HepG2 (cell line): ENCODE results near the gene HEXD. TPM values are rescaled to one million over a fixed set of nuclear protein-coding genes. Genes with fewer than 3 reads are reported as not detected.

ENCODE experiments used
- ATF6 ChIP-seq: sonication (generic); formaldehyde crosslinking; conservative IDR thresholded peaks from 2 replicates; pipeline ENCODE4 v1.4.0; 2020; ENCODE audit warnings: missing genetic modification reagents
- BRD4 ChIP-seq: sonication (generic); formaldehyde crosslinking; IDR thresholded peaks from 2 replicates; pipeline ENCODE4 v1.4.0; 2020; ENCODE audit warnings: missing genetic modification reagents
- FIP1L1 ChIP-seq: fragments of 200-400 bp; formaldehyde crosslinking; IDR thresholded peaks from 2 replicates; pipeline ENCODE4 v1.6.1; 2018; ENCODE audit warnings: low read depth, mild to moderate bottlenecking, low read length, moderate library complexity, borderline replicate concordance; ENCODE audit not compliant: insufficient read depth
- FOXK2 ChIP-seq: fragments of 450-650 bp; IDR thresholded peaks from 2 replicates; pipeline ENCODE4 v1.6.1; 2016
- FOXP4 ChIP-seq: sonication (generic); formaldehyde crosslinking; IDR thresholded peaks from 2 replicates; pipeline ENCODE4 v1.4.0; 2020; ENCODE audit warnings: missing genetic modification reagents
- KLF6 ChIP-seq: IDR thresholded peaks from 2 replicates; pipeline ENCODE4 v1.8.0; 2016; ENCODE audit warnings: missing biosample characterization, missing genetic modification reagents
- MIXL1 ChIP-seq: IDR thresholded peaks from 2 replicates; pipeline ENCODE4 v1.6.1; 2016
- MTA1 ChIP-seq: sonication (generic); formaldehyde crosslinking; IDR thresholded peaks from 2 replicates; pipeline ENCODE4 v1.4.0; 2020; ENCODE audit warnings: missing genetic modification reagents, mild to moderate bottlenecking, borderline replicate concordance
- NAIF1 ChIP-seq: sonication (generic); formaldehyde crosslinking; IDR thresholded peaks from 2 replicates; pipeline ENCODE4 v1.5.0; 2020; ENCODE audit warnings: mild to moderate bottlenecking, missing genetic modification reagents, borderline replicate concordance
- NFKB2 ChIP-seq: sonication (generic); formaldehyde crosslinking; IDR thresholded peaks from 2 replicates; pipeline ENCODE4 v1.4.0; 2020; ENCODE audit warnings: missing genetic modification reagents, borderline replicate concordance
- PAX8 ChIP-seq: sonication (generic); formaldehyde crosslinking; IDR thresholded peaks from 2 replicates; pipeline ENCODE4 v1.8.0; 2022; ENCODE audit warnings: mild to moderate bottlenecking, missing genetic modification reagents, borderline replicate concordance
- RBM39 ChIP-seq: fragments of 200-400 bp; formaldehyde crosslinking; IDR thresholded peaks from one replicate; pipeline ENCODE4 v1.6.1; 2018; ENCODE audit warnings: antibody characterized with exemption, mild to moderate bottlenecking, low read depth, low read length; ENCODE audit not compliant: poor library complexity, severe bottlenecking
- TAF15 ChIP-seq: fragments of 200-400 bp; formaldehyde crosslinking; IDR thresholded peaks from one replicate; pipeline ENCODE4 v1.6.1; 2018; ENCODE audit warnings: mild to moderate bottlenecking, low read depth, low read length; ENCODE audit not compliant: poor library complexity, severe bottlenecking
- TGIF2 ChIP-seq: IDR thresholded peaks from 2 replicates; pipeline ENCODE4 v1.6.1; 2016; ENCODE audit warnings: control low read depth, missing compliant biosample characterization
- ZBTB3 ChIP-seq: sonication (generic); formaldehyde crosslinking; IDR thresholded peaks from 2 replicates; pipeline ENCODE4 v1.4.0; 2020; ENCODE audit warnings: low read depth, mild to moderate bottlenecking, moderate library complexity, missing genetic modification reagents, borderline replicate concordance
- ZKSCAN5 ChIP-seq: sonication (generic); formaldehyde crosslinking; IDR thresholded peaks from 2 replicates; pipeline ENCODE4 v1.5.1; 2020; ENCODE audit warnings: mild to moderate bottlenecking, missing genetic modification reagents
- ZMAT3 ChIP-seq: sonication (generic); formaldehyde crosslinking; conservative IDR thresholded peaks from 2 replicates; pipeline ENCODE4 v1.7.0; 2021; ENCODE audit warnings: missing genetic modification reagents
- ZNF12 ChIP-seq: sonication (generic); formaldehyde crosslinking; IDR thresholded peaks from 2 replicates; pipeline ENCODE4 v1.5.0; 2020; ENCODE audit warnings: missing genetic modification reagents
- ZNF205 ChIP-seq: IDR thresholded peaks from 2 replicates; pipeline ENCODE4 v1.6.1; 2018; ENCODE audit warnings: missing biosample characterization, missing genetic modification reagents
- polyA plus RNA-seq, 8 experiments: library from polyadenylated mRNA; depleted of rRNA in 3 of 8; stranded (reverse) in 7 of 8; unstranded in 1 of 8; fragments of >200 nt; fragmentation: Illumina TruSeq in 4 of 8; extraction: Trizol in 4 of 8; gene quantifications; 2 replicates each; pipeline versions ENCODE4 v1.2.1 to v1.2.3, GENCODE V29; 2011 to 2016; ENCODE audit warnings: low read depth in 4 of 8, missing spikeins in 1 of 8, mixed read lengths in 1 of 8; ENCODE audit not compliant: insufficient read depth in 1 of 8
- total RNA-seq, 5 experiments: library from RNA; depleted of rRNA; stranded (reverse); fragments of >200 nt; fragmentation: Illumina TruSeq; extraction: Trizol; gene quantifications; 2 replicates each; pipeline ENCODE4 v1.2.3, GENCODE V29; 2016; ENCODE audit warnings: low read depth in 1 of 5
- TF ChIP-seq, protein P1 (sequence below): sonication (generic); formaldehyde crosslinking; IDR thresholded peaks from 2 replicates; pipeline ENCODE4 v1.8.0; 2022; ENCODE audit warnings: mild to moderate bottlenecking, missing genetic modification reagents, moderate library complexity
- TF ChIP-seq, protein P2 (sequence below), 2 experiments: IDR thresholded peaks; 2 replicates each; pipeline ENCODE4 v1.6.1; 2011 to 2012; ENCODE audit warnings: low read length in 2 of 2, borderline replicate concordance in 1 of 2, low read depth in 1 of 2, mild to moderate bottlenecking in 1 of 2, moderate library complexity in 1 of 2

The HEXD gene
- total and polyA plus RNA-seq, 2 of the 13 experiments (the other 11 are each of a cell fraction or from before 2014, with no cell fraction given) = 22.3 to 41.8 TPM

DNA sequence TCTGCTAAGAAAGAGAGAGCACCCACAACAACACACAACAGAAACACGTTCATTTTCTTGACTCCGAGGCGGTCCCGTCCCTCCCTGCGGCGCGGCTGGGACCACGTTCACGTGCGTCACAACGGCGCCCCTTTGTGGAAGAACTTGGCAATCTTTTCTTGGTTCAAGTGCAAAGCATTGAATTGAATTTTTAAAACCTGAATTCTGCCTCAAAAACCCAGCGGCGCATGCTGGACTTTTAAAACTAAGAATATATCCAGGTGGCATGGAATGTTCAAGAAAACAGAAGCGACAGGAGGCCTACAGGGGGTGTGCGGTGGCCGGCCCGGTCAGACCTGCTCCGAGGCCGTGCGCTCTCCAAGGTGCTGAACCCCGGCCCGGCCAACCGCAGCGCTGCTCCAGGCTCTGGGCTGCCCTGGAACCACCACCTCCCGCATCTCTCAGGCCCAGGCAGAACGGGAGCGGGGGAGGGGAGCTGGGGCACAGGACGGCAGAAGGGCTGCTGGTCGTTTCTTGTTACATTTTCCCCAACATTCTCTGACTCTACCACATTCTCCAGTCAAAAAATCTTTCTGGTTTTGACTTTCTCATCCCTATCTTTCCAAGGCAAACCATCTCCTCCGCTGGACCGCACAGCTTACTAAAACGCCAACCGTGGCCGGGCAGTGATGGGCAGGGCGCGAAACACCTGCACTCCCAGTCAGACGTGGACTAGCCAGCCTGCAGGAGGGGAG, 3.4 kb upstream of the HEXD start (continued):
- TF ChIP-seq FOXK2 (no peak), ZNF12 (CRISPR knock-in tag) (peak; percentile 75), KLF6 (peak; percentile 99), PAX8 (CRISPR knock-in tag) (peak; percentile 70; the same call in 1 of the 2 replicates), NAIF1 (CRISPR knock-in tag) (peak; percentile 86; the same call in 1 of the 2 replicates), MTA1 (no peak), ZMAT3 (CRISPR knock-in tag) (peak; percentile 94), NFKB2 (peak; percentile 100), MIXL1 (CRISPR knock-in tag) (peak; percentile 85), BRD4 (peak; percentile 79; the same call in 1 of the 2 replicates), FIP1L1 (no peak), RBM39 (no peak), ZKSCAN5 (CRISPR knock-in tag) (no peak), TGIF2 (CRISPR knock-in tag) (peak; percentile 88; the same call in 1 of the 2 replicates), TAF15 (no peak), ZNF205 (CRISPR knock-in tag) (peak; percentile 86), ZBTB3 (no peak), FOXP4 (peak; percentile 63; the same call in 1 of the 2 replicates), ATF6 (CRISPR knock-in tag) (0 out of 2 replicates have a peak, but pooled peaks have one; percentile 90)
- TF ChIP-seq, protein P1, sequence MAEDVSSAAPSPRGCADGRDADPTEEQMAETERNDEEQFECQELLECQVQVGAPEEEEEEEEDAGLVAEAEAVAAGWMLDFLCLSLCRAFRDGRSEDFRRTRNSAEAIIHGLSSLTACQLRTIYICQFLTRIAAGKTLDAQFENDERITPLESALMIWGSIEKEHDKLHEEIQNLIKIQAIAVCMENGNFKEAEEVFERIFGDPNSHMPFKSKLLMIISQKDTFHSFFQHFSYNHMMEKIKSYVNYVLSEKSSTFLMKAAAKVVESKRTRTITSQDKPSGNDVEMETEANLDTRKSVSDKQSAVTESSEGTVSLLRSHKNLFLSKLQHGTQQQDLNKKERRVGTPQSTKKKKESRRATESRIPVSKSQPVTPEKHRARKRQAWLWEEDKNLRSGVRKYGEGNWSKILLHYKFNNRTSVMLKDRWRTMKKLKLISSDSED (CRISPR knock-in tag) = 0 out of 2 replicates have a peak, but pooled peaks have one; percentile 55
- TF ChIP-seq, protein P2, sequence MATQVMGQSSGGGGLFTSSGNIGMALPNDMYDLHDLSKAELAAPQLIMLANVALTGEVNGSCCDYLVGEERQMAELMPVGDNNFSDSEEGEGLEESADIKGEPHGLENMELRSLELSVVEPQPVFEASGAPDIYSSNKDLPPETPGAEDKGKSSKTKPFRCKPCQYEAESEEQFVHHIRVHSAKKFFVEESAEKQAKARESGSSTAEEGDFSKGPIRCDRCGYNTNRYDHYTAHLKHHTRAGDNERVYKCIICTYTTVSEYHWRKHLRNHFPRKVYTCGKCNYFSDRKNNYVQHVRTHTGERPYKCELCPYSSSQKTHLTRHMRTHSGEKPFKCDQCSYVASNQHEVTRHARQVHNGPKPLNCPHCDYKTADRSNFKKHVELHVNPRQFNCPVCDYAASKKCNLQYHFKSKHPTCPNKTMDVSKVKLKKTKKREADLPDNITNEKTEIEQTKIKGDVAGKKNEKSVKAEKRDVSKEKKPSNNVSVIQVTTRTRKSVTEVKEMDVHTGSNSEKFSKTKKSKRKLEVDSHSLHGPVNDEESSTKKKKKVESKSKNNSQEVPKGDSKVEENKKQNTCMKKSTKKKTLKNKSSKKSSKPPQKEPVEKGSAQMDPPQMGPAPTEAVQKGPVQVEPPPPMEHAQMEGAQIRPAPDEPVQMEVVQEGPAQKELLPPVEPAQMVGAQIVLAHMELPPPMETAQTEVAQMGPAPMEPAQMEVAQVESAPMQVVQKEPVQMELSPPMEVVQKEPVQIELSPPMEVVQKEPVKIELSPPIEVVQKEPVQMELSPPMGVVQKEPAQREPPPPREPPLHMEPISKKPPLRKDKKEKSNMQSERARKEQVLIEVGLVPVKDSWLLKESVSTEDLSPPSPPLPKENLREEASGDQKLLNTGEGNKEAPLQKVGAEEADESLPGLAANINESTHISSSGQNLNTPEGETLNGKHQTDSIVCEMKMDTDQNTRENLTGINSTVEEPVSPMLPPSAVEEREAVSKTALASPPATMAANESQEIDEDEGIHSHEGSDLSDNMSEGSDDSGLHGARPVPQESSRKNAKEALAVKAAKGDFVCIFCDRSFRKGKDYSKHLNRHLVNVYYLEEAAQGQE (IDR thresholded peaks at IDR 0.05; ENCODE audit: borderline replicate concordance in 1 of 2, low read depth in 1 of 2, low read length in 2 of 2) = peak; percentile 87 to 99
